GM10266 (cell line): ENCODE data around the gene ALKBH3.

Source experiments
- DNase-seq: peaks from one replicate; pipeline ENCODE4 v3.0.0; 2012; ENCODE audit errors: extremely low spot score
- CTCF ChIP-seq: IDR thresholded peaks from 2 replicates; pipeline ENCODE4 v1.5.1; 2012; ENCODE audit warnings: mild to moderate bottlenecking, low read depth; ENCODE audit not compliant: control insufficient read depth, insufficient read depth; ENCODE audit errors: missing control alignments

The ALKBH3 gene

GRCh38 chr11:43931717-43932039, 51.0 kb downstream of the ALKBH3 start:
- no peak for TF ChIP-seq CTCF
- peak; percentile 8 for DNase-seq

- no peak for TF ChIP-seq CTCF
Measured at GRCh38 chr11:43933226-43933607, 52.6 kb downstream of the ALKBH3 start.

GRCh38 chr11:43933608-43934551, 53.2 kb downstream of the ALKBH3 start:
- no peak for TF ChIP-seq CTCF
- DNase-seq = peak; percentile 5

More at GRCh38 chr11:43933226-43933607, 52.6 kb downstream of the ALKBH3 start:
- DNase-seq = no peak

- TF ChIP-seq CTCF = no peak
- no peak for DNase-seq
Measured at GRCh38 chr11:43934601-43935423, 54.2 kb downstream of the ALKBH3 start.

- no peak for DNase-seq
- no peak for TF ChIP-seq CTCF
Measured at GRCh38 chr11:43935424-43935979, 54.9 kb downstream of the ALKBH3 start.

- DNase-seq = no peak
- no peak for TF ChIP-seq CTCF
Measured at GRCh38 chr11:43936076-43936475, 55.4 kb downstream of the ALKBH3 start.
